C1 segment of cervical spinal cord (tissue), 14 donors: ENCODE results near the gene TMEM117.
"Not testable (repeated sequence)": the region's sequence is repeated elsewhere in the genome, so short reads cannot be mapped to it uniquely, and the experiment has no call there.

ENCODE experiments used
- DNase-seq, 14 donors: peaks; one replicate each; lab custom pipeline; 2025; lab: John Stamatoyannopoulos, UW

Gene TMEM117

DNA sequence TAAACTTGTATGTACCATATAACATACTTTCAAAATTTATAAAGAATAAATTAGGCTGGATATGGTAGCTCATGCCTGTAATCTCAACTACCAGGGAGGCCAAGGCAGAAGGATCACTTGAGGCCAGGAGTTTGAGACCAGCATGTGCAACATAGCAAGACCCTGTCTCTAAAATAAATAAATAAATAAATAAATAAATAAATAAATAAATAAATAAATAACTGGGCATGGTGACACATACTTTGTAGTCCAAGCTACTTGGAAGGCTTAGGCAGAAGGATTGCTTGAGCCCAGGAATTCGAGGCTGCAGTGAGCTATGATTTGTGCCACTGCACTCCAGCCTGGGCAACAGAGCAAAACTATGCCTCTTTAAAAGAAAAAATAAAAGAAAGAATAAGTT, 359.8 kb downstream of the TMEM117 start:
- DNase-seq: not testable (repeated sequence)

DNA sequence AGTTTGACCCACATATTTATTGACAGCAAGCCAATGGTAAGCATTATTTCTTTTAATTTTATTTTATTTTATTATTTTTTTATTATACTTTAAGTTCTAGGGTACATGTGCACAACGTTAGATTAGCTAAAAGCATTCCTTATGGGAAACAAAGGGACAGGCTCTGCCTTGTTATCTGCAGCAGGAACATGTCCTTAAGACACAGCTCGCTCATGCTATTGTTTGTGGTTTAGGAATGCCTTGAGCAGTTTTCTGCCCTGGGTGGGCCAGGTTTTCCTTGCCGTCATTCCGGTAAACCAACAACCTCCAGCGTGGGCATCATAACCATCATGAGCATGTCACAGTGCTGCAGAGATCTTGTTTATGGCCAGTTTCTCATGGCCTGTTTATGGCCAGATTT, 370.2 kb downstream of the TMEM117 start:
- DNase-seq: no peak

DNA sequence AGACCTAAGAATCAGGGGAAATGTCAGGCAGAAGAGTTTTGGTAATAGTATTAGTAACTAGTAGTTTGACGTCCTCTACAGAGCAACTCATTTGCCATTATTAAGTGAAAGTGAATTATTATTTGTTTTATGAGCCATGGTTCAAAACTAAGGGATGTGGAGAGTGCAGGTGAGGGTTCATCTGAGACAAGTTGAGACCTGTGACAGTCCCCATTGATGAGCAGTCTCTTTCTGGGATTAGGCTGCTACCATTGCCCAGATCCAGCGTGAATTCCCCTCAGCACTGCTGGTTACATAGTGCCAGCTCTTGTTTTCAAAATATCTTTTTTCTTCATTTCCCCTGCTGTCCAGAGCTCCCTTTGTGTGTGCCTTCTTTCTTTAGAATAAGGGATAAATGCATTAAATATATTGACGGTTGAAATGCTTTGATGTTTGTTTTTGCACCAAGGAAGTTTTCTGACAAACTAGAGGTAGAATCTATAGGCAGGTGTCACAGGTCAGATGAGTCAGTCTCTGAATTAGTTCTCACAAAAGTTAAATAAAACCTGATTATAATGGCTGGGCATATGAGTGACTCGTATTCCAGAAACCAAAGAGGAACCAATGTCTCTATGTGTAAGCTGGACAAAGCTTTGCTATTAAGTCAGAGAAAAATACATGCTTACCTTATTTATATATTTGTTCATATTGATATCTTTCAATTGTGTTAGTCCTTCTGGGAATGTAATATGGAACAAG, 381.4 kb downstream of the TMEM117 start:
- DNase-seq: no peak

DNA sequence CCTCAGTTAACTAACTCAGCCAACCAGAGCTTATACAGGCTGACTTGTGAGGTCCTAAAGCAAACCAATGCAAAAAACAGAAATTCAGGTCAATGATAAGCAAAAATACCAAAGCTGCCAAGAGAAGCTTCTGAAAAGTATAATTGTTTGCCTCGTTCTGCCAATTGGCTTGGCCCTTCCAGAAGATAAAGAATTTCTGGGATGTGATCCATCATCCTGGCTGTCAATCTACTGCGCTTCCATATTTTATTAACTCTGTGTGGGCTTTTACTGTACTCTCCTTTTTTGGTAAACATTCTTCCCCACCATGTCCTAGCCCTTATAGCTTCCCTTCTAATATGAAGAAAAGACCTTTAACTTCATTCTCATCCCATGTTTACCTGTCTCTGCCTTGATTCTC, 387.9 kb downstream of the TMEM117 start:
- peak in 1 of 14 donors; percentile 12 for DNase-seq

DNA sequence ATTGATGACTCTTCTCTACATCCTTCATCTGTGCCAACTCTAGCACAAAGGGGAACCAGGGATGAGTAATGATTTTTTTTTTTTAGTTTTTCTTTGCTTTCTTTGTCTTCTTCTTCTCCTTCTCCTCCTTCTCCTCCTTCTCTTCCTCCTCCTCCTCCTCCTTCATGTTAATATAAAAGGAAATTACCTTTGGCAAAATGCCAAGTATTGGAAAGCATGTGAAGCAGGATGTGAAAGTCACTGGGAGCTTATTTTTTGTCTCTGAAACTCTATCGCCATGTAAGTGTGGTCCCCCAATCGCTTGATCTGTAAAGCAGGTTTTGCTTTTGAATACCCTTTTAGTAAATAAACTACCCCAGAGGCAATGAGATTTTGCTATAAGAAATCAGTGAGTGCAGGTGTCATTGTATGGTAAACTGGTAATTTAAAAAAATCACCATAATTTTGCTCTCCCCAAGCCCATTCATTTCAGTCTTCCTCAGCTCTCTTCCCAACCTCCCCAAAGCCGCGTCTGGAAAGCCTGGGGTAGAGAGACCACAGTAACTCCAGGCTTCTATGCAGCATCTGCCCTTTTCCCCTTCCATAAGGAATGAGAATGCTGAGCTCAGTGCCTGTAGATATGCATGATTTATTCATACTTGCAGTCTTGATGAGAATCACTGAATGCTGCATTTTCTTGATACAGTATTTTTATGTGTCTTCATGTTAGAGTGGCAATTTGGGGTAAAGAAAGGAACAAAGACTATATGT, 388.7 kb downstream of the TMEM117 start:
- no peak for DNase-seq

DNA sequence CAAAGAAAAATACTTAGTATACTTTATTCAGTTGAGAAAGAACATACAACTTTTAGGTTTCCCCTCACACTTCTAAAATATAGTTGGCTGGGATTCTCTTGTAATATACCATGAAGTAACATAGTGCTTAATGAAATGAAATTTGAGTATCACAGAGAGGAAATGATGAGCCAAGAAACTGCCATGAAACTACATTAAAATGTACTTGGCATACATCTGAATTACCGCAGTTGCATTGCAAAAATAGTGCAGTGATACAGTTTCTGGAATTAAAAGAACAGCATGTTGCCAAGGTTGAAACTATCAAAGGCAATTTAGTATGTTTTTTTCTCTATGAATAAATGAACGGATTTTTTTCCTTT, 389.2 kb downstream of the TMEM117 start:
- DNase-seq: no peak

DNA sequence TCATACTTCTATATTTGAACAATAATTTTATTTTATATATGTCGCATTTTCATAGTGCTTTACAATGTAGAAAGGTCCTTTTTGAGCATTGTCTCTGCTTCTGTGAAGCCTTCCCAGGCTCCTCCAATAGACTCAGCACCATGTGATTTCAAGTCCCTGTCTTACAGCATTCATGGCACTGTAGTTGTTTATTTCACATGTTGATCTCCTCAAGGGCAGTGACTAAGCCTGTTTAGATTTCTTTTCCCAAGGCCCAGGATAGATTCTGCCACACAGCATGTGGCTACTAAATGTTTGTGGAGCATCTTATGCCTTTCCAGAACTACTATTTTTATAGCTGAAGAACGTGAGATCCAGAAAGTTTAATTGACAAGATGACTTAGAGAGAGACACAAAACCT, 391.7 kb downstream of the TMEM117 start:
- DNase-seq: no peak

DNA sequence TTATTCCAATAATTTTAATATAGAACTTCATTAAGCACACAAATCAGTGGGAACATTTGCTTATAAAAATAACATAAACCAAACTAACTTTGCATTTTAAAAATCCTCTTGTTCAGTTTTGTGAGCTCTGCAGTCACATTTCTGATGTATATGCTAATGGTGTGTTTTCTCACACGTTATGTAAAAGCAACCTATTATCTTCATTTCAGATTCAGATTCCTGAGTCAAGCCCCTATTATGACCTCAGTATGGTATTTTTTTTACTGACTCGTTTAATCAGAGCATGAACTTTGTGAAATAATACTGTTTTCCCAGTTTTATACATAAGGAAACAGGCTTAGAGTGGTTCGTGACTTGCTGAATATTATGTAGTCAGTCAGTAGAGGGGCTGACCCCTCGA, 394.0 kb downstream of the TMEM117 start:
- DNase-seq: no peak

DNA sequence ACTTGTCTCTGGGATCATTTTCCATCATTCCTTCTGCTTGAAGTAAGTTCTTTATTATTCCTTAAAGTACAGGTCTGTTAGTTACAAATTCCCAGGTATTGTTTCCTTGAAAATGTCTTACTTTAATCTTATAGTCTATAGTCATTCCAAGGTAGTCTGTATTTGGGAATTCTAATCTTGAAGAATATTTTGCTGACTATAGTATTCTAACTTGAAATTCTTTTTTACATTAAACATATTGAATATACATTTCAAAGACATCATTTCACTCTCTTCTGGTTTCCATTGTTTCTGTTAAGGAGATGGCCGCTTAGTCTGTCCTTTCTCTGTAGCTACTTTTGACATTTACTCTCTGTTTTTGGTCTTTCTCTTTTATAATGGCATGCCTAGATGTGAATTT, 399.8 kb downstream of the TMEM117 start:
- DNase-seq: no peak

DNA sequence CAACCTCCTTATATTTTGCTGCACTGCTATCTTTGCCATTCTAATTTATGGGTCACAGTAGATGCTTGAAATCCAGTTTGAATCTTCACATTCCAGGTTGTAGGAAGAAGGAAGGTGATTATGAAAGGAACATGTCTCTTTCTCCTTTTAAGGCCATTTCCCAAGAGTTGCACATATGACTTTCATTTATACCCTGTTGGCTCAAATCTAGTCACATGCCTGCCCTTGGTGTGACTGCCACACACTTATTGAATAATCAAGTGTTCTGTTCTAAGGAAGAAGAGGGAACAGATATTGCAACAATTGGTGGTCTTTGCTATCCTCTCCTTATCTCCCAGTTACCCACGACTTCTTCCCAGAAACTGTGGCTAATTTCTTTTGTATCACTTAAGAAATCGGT, 404.3 kb downstream of the TMEM117 start:
- DNase-seq: no peak

DNA sequence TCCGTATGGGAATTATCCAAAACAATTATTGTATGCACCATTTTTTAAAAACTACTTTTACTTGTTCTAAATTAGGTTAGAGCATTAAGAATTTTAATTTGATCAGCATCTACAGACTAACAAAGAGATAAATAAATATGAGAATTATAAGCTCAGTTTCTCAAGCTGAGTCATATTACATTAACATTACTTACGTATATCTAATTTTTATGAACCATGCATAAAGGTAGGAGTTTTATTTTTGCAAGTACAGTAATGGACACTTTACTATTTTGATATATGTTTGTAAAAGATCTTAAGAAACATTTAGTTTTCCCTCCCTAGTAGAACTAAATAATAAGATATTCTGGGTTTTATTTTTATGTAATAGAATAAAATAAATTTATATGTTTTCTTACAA, 410.1 kb downstream of the TMEM117 start:
- no peak for DNase-seq

DNA sequence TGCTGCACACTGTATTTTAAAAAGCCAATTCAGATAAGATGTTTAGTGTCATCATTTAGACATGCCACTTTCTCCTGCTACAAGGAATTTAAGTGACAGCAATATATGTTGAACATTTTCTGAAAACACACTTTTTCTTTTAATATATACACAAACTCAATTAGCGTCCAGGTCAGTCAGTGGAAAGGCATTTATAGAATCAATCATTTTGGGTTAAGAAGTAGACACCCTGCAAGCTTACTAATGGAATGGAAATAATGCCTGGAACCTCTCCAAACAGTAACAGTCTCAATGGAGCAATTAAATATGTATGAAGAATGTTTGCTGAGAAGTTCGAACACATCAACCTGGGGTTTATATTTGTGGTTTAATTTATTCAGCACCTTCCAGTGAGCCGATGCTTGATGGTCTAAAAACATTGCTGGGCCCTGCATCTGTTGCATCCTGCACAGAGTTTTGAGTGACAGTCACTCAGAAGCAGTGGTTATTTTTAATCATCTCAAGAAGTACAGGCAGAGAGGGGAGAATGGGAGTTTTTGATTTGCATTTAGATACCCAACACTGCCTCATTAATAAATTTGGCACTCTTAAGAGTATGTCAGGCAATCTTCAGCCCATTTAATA, 410.7 kb downstream of the TMEM117 start:
- no peak for DNase-seq

DNA sequence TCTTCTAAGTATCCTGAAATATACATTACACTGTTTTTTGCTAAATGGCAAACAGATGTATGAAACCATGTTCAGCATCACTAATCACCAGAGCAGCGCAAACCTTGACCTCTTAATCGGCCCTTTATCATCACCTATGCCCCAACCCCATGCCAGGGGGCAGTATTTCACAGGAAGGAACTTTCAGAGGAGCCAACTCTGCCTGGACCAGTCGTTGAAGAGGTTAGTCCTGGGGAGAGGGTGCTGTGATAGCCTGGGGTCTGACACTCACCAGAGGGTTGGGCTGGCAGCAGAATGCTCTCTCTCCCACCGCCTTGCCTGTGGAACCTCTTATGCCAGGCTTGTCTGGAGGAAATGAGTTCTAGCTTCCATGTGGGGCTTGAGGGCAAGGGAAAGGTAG, 411.7 kb downstream of the TMEM117 start:
- DNase-seq: no peak

DNA sequence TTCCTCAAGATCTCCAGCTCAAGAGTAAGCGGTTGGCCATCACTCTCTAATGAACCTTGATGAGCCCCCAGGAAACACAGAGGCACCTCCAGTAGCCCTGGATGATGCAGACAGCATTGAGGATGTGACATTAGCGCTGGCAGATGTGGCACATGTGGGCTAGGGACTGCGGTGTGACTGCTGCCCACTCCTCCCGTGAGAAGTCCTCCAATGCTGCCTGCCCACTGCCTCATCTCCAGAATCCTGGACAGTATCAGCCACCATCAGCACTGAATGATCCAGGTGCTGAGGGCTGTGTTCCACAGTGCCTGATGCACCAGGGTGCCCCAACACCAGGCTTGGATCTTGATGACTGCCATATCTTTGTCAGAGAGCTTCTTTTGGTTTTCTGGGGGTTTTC, 412.6 kb downstream of the TMEM117 start:
- DNase-seq: no peak

DNA sequence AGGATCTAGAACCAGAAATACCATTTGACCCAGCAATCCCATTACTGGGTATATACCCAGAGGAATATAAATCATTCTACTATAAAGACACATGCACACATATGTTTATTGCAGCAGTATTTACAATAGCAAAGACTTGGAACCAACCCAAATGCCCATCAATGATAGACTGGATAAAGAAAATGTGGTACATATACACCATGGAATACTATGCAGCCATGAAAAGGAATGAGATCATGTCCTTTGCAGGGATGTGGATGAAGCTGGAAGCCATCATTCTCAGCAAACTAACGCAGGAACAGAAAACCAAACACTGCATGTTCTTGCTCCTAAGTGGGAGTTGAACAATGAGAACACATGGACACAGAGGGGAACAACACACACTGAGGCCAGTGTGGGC, 414.6 kb downstream of the TMEM117 start:
- DNase-seq: not testable (repeated sequence)

DNA sequence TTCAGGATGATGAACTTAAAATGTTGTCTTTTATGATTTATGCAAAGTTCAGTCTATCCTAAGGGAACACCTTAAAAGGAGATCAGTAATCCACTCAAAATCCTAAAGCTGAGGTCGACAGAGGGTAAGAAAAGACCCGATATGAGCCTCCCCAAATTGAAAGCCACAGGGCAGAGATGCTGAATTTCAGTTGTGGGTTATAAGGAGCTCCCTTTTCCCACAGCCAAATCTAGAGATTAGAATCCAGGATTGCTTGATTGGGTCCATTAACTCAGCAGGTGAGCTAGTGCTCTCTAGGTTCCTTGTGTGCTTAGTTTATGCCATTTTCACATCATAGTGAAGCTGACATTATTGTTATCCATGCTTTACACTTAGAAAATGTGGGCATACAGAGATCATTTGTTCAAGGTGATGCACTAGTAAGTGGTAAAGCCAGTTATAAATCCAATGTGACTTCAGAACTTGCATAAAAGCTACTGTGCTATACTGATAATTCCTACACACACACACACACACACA, 417.5 kb downstream of the TMEM117 start:
- DNase-seq: no peak

DNA sequence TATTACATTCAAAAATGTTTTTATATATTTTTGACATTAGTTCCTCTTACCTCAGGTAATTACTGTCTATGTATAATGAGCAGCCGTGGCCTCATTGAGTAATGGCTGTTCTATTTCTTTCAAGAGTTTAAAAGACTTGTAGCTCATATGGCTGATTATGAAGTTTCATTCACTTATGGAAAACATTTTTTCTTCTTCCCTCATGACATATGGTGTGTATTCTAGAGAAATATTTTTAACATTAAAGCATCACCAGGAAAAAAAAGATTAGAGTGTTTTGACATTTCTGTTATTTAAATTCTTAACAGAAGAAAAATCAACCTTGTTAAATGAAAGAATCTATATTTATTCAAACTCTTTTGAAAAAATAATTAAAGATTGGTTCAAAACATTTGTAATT, 422.4 kb downstream of the TMEM117 start:
- no peak for DNase-seq

DNA sequence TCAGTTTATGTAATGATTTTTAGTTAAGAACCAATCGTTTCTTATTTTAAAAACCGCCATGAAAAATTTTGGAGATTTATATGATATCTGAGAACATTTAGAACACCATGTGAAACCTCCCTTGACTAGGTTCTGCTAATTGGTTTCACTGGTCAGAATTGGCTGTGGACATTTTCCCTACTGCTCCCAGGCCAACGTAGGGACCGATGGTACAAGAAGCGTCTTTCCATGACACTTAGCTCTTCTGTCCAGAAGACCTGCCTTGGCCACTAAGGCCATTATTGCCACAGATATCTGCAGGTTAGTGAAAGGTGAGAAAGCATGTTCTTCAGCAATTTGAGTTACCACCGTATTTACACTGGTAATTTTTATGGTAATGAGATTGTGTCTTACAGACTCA, 424.0 kb downstream of the TMEM117 start:
- no peak for DNase-seq

DNA sequence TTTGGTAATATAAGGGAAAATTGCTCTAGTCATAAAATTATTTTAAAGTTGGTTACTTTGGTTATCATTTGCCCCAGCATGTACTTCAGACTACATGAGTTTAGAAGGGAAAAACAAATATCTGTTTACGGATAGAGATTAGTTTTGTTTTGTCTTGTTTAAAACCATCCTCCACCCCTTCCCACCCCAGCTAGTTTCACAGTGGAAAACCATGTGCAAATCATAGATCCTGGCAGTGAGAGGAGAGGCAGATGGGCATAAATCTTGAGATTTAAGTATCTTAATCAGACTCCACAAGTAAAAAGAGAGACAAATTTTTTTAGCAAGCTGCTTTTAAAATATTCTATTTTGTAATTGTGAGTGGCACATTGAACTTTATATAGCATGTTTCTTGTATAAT, 424.7 kb downstream of the TMEM117 start:
- no peak for DNase-seq

DNA sequence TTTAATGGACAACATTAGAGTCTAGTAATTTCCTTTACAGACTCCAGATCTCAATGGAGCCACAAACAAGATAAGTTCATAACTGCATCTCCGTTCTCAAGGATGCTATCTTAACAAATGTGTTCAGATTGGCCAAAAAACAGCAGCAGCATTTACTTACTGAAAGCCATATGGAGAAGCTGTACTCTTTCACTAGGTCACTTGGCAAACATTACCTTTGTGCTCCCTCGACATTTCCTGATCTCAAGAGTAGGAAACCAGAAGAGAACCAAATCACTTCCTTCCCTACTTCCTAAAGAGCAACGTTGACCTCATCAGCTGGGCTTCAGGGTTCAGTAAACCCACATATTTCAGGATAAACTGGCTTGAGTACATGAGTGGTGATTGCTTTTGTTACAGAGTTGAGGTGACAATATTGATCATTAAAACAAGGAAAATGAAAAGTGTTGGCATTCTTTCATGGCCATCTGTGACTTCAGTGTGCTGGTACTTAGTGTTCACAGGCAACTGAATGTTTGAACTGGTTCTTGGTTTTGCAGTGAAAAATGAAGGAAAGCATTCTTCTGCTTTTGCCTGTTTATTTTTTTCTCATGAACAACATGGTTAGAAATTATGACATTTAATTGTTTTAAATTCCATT, 449.6 kb downstream of the TMEM117 start:
- DNase-seq: peak in 1 of 14 donors; percentile 89

DNA sequence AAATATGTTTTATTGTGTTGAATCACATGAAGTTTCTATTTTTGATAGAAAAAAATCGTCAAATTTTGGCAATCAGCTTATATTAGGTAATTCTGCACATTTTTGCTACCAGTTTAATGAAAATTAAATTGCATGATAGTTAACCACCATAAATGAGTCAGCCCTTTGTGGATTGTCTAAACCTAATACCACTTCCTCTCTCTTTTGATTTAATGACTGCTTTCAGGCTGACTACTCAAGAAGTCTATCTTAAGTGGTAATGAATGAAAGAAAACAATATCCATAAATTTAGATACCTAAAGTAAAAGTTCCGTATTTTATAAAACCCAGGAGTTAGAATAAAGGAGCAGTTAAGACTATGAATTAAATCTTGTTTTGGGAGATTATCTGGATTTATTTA, 450.5 kb downstream of the TMEM117 start:
- DNase-seq: no peak

DNA sequence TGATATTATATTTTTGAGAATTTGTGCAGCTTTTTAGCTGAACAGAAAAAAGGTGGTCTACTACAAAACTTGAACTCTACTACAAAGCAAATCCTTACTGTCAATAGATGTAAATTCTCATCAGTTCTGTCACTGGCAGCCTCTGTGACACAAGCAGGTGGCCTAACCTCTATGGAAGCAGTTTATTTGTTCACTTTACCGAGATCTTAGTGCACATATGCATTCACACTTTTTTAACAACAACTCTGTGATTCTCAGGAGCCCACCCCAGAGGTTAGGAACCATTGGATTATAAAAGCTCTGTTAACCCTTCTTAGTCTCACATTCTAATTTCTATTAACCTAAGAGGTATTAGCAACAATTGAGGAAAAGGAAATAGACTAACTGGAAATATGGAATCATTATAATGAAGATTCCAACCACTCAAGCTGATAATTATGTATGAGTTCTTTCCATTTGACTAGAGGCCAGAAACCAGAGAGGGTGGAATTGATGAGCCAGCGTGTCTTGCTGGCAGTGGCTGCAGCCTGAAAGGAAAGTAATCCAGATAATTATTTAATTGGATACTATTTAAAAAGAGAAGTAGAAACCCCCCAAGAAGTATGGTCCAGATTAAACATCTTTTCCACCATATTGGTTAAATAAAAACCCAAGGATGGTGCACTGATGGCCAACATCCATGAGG, 451.1 kb downstream of the TMEM117 start:
- peak in 1 of 14 donors; percentile 30 for DNase-seq
